Stimulated activated naive CD4-positive, alpha-beta T cell treated with Interleukin-2 at 50 U/mL for 16 hours (primary cell): ENCODE measurements around the gene NCOA5.
A peak's percentile ranks its signal among the peaks of the same experiment; 100 is the strongest.
"Not testable (repeated sequence)": the region's sequence is repeated elsewhere in the genome, so short reads cannot be mapped to it uniquely, and the experiment has no call there.

Source experiments
- DNase-seq: peaks from one replicate; lab custom pipeline; 2025; lab: John Stamatoyannopoulos, UW

The NCOA5 gene

GRCh38 chr20:46120136-46120535 is 30.4 kb upstream of the NCOA5 start:
- DNase-seq: no peak

GRCh38 chr20:46119547-46119946 is 29.8 kb upstream of the NCOA5 start:
- no peak for DNase-seq

GRCh38 chr20:46119028-46119546 is 29.3 kb upstream of the NCOA5 start:
- DNase-seq: no peak

GRCh38 chr20:46118481-46119020 is 28.8 kb upstream of the NCOA5 start:
- DNase-seq: no peak

GRCh38 chr20:46117704-46118467 is 28.1 kb upstream of the NCOA5 start, which contains the start of gene CD40:
TSS of gene CD40 (plus strand) at chr20:46118314. CDS start at chr20:46118344, 30 bp downstream.
- peak; percentile 40 for DNase-seq

GRCh38 chr20:46114449-46114848 is 24.7 kb upstream of the NCOA5 start:
- DNase-seq: no peak

- DNase-seq: no peak
These were observed 23.3 kb upstream of the NCOA5 start for GRCh38 chr20:46113113-46113470.

GRCh38 chr20:46112430-46113112 is 22.8 kb upstream of the NCOA5 start:
- DNase-seq: no peak

GRCh38 chr20:46111836-46112212 is 22.1 kb upstream of the NCOA5 start:
- no peak for DNase-seq

- peak; percentile 7 for DNase-seq
These were observed 21.5 kb upstream of the NCOA5 start for GRCh38 chr20:46111028-46111835.

GRCh38 chr20:46108976-46109375 is 19.2 kb upstream of the NCOA5 start:
- no peak for DNase-seq

- no peak for DNase-seq
These were observed 18.7 kb upstream of the NCOA5 start for GRCh38 chr20:46108435-46108841.

- DNase-seq: no peak
These were observed 17.3 kb upstream of the NCOA5 start for GRCh38 chr20:46107061-46107460.

GRCh38 chr20:46104262-46104661 is 14.5 kb upstream of the NCOA5 start:
- DNase-seq: no peak

- no peak for DNase-seq
These were observed 13.2 kb upstream of the NCOA5 start for GRCh38 chr20:46102940-46103339.

GRCh38 chr20:46101957-46102356 is 12.2 kb upstream of the NCOA5 start:
- no peak for DNase-seq

GRCh38 chr20:46100988-46101387 is 11.2 kb upstream of the NCOA5 start:
- no peak for DNase-seq

GRCh38 chr20:46100444-46100843 is 10.7 kb upstream of the NCOA5 start:
- DNase-seq: not testable (repeated sequence)

GRCh38 chr20:46099491-46100287 is 9.9 kb upstream of the NCOA5 start:
- DNase-seq: no peak

- DNase-seq: no peak
These were observed 3.8 kb upstream of the NCOA5 start for GRCh38 chr20:46093531-46093930.
